Activated T-cell treated with anti-CD3 and anti-CD28 coated beads for 24 hours (primary cell): ENCODE results near the gene CTXN3.

Experiments used
- DNase-seq: peaks from one replicate; pipeline ENCODE4 v3.0.0-alpha.2; 2020; ENCODE audit warnings: low read depth

Gene CTXN3

DNA sequence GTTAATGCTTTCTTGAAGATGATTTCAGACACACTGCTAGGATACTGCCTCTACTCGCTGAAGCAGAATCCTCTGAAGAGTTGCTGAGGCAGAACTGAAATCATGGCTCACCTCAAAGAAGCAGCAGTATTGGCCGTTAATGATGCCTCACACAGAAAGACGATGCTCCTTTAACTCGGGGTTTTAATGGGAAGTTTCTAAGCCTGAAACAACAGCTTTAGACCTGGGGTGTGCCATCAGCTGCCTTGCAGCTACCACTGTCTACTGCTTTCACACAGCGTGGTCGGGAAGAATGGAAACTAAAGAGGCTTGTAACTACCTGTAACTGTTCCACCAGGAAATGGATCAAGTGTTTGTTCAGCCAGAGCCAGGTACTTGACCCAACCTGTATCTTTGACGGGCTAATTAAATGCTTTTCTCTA, at the start of gene CTXN3:
Gene CTXN3 (plus strand): TSS at position 65 of the 422 bp plus-strand sequence. CDS start 8,440 bp downstream, outside the sequence.
- no peak for DNase-seq

DNA sequence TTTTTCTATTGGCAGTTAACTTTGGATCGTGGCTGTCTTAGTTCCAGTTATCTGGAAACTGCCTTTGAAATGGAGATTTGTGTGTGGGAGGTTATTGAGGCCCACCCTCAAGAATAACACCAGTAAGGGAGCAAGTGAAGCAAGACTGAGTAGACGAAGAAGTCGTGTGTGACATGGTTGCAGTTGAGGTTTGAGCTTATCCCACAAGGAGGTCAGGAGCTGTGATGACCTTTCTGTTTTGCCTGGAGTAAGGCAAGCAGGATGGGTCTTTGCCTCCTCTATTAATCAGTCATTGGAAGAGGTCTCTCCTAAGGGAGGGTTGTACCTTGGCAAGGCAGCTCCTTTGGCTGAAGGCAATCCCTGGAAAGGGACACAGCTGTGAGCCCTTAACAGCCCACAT, 49.6 kb upstream of the CTXN3 start:
- no peak for DNase-seq

DNA sequence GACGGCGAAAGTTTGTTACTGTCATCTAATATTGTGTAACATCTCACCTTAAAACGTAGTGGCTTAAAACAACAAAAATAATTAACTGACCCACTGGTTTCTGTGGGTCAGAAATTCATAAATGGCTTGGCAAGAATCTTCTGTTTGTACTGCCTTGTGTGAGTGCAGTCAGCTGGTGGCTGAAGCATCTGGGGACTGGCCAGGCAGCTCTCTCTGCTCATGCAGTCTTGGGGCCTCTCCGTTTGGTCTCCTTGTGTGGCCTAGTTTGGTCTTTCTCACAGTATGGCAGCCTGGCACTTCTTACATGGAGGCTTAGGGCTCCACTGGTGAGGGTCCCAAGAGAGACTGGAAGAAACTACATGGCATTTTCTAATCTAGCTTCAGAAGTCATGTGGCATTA, 49.0 kb upstream of the CTXN3 start:
- no peak for DNase-seq

DNA sequence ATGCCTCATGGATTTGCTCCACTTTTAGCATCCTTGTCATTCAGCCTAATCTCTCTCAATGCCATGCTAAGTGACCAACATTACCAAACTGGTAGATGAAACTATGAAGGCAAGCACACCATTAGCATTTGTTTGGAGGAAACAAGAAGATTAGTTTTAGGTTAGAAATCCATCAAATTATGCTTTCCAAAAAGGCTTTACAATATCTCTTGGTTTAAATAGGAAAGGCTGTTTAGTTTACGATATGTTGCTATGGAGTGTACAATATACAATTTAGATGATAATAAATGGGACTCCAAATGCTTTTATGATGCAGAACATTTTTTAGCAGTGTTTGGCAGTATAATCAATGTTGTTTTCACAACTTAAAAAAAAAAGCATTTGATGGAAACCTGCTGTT, 47.8 kb upstream of the CTXN3 start:
- DNase-seq, result no peak

DNA sequence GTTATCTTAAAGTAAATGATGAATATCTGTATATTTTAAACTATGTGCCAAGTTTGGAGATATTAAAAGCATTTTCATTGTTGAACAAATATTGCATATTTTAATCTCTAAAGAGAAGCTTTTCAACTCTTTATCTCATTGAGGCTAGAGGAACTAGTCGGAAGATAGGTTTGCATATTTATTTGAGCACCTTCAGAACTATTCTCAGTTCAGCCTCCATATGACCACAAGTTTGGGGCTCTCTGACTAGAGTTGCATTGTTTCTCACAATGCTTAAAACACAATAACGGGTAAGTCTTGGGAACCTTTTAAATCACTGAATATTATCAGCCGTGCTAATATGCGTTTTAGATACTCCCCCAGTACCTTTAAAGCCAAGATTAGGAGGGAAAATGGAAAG, 47.3 kb upstream of the CTXN3 start:
- DNase-seq, result no peak

DNA sequence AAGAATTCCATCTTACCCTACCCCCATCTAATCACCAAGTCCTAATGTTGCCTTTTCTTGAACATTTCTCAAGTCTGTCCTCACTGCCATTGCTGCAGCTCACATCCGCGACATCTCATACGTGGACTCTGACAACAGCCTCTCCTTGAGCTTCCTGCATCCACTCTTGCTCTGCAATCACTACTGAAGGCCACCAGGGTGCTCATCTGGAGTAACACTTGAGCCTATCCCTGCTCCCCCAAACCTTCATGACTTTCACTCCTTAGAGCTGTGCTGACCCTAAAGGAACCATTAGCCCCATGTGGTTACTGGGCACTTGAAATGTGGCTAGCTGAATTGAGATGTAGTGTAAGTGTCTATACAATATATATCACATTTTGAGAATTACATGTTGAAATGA, 46.4 kb upstream of the CTXN3 start:
- DNase-seq, result no peak

DNA sequence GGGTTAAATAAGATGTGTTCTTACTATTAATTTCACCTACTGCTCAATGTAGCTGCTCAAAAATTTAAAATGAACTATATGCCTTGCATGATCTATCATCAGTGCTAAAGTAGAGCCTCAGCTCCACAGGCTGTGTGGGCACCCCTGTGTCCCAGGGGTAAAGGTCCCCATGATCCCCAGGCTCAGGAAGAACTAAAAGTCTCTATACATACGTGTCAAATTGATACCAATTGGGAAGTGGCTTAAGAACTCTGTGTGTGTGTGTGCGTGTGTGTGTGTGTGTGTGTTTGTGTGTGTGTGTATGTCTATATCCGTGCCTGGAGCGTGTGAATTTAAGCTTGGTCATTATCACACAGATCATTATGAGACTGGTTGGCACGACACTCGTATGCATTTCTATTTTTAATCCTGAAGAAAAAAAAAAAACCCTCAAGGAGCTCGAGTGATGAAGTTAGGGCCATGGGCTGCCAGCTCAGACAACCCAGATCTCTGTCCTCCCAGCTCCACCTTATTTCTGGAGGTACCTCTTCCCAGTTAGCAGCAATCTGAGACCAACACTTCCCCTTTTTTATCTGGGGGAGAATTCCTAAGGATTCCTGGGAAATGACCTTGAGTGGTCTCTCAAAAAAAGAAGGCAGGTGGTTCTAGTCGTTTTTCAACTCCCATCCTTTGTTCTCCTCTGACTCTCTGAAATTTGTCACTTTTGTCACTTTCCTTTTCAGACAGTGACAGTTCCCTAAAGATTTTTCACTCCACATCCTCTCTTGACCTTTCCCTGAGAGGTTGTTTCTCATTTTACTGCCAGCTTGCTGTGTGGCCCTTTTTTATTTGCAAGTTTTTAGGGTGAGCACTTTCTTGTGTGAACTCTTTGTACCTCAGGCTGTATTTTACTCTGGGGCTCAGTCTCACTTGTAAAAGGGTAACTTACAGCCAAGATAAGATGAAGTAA, 45.7 kb upstream of the CTXN3 start:
- no peak for DNase-seq

DNA sequence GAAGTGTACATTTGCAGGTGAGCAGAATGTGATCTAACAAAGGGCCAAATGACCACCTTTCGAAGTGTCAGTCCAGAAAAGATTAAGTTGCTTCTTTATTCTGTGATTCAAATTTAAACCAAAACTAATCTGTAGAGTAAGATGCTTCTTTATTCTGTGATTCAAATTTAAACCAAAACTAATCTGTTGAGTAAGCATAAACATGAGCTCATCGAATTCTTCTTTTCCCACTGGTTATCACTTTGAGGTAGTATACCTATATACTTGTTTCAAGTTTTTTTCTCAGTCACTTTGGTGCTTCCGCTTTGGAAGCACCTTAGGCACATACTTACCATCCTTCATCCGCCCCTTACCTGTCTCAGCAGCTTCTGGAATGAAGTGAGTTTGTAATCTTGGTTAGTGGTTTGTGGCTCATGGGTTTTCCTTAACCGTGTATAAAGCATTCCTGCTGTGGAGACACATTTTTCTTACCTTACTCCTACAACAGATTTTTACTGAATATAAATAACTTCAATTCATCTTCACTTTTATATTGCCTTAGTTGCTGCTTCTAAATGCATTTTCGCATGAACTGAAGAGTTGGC, 40.7 kb upstream of the CTXN3 start:
- no peak for DNase-seq

DNA sequence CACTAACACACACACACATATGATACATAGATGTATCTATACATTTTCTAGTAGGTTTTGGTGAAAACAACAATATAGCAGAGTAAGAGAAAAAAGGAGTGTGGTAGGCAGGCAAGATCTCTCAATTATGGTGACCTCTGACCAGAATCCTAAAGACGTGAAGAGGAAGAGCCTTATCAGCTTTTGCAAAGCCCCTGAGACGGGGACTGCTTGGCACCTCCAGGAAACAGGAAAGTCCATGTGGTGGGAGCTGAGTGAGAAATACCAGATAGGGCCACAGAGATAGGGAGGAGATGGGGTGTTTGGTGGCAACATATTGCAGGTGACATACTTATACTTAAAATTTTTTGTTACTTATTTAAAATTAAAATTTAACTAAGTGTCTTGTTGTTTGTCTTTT, 39.9 kb upstream of the CTXN3 start:
- DNase-seq, result no peak

DNA sequence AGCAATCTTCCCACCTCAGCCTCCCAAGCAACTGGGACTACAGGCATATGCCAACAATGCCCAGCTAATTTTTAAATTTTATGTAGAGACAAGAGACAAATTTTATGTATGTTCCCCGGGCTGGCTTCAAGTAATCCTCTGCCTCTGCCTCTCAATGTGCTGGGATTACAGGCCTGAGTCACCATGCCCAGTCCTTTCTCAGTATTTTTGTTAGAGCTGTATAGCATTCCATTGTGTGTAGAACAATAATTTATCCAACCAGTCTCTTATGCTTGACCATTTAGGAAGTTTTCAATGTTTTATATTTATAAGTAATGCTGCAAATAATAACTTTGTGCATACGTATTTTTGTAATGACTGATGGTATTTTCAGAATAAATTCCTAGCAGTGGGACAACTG, 38.9 kb upstream of the CTXN3 start:
- DNase-seq, result no peak

DNA sequence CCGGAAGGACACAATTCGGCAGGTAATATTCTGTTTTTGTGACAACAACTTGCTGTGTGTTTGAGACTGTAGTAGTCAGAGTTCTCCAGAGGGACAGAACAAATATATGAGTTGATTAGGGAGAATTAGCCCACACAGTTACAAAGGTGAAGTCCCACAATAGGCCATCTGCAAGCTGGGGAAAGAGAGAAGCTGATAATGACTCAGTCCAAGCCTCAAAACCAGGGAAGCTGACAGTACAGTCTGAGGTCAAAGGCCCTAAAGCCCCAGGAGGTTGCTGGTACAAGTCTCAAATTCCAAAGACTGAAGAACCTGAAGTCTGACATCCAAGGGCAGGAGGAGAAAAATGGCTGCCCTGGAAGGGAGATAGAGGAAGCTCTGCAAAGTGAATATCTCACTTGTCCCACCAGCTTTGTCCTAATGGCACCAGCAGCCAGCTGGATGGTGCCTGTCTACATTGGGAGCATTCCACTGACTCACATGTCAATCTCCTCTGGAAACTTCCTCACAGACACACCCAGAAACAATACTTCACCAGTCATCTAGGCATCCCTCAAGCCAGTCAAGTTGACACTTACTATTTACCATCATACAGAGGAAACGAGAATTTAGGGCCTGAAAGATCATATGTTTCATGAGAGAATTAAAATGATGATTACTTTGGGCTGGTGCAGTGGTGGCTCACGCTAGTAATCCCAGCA, 36.3 kb upstream of the CTXN3 start:
- no peak for DNase-seq

DNA sequence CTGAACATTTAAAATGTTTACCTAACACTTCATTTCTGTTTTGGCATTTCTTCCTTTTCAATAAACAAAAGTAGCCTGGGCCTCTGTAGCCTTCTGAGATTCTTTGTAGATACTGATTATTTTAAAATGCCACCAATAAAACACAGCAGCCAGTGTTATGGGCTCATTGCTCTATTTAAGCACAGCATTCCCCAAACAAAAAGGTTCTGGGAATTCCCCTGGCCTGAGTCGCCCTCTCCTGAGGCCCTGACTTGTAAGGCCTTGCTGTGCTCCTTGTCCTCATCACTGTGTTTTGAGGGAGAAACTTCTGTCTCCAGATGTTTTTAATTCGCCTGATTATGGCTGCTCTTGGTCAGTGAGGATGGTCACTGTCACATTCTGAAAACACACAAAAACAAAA, 33.0 kb upstream of the CTXN3 start:
- DNase-seq, result no peak

DNA sequence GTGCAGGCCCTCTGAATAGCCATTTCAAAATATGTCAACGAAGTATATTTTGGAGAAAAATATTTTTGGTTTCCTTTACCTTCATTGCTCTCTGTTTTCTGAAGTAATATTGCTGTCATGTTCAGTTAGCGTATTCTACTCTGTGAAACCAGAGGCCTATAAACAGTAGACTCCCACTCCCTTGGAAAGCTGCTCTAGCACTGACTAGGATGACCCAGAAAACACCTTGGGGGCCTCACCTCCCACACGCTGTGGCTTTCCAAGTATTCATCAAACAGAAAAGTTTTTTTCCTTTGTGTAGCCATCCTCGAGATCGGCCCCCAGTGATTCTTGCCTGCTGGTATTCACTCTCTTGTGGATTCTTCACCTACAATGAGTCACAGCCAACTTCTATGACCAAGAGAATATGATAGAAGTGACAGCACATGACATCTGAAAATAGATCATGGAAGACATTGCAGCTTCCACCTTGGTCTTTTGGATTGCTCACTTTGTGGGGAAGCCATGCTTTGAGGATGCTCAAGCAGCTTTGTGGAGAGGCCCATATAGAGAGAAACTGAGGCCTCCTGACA, 28.9 kb upstream of the CTXN3 start:
- no peak for DNase-seq

DNA sequence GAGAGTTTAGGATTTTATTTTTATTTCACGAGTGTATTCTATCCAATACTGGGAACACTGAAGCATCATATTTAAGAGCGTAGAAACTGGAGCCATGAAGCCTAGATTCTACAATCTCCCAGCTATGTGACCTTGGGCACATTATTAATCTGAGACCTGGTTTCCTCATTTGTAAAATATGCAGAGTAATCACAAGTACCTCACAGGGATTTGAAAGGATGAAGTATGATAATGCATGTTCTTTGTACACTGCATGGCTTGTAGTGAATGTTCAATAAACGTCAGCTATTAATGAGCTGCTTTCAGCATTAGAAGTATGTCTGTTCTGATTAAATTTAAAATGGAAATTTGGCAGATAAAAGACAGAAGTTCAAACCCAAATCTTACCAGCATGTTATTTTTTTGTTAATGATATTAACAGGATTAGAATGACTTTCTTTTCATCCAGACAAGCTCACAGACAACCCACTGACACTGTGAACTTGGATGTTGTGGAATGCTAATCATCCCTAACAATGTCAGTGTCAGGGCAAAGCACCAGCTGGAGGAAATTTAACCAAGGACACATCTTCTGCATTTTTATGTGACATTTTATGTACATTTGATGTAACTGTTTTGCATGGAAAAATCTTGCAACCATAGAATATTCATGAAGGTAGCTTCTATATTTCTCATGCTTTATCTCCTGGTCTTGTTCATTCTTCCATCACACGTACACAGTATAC, 27.1 kb upstream of the CTXN3 start:
- DNase-seq, result no peak

DNA sequence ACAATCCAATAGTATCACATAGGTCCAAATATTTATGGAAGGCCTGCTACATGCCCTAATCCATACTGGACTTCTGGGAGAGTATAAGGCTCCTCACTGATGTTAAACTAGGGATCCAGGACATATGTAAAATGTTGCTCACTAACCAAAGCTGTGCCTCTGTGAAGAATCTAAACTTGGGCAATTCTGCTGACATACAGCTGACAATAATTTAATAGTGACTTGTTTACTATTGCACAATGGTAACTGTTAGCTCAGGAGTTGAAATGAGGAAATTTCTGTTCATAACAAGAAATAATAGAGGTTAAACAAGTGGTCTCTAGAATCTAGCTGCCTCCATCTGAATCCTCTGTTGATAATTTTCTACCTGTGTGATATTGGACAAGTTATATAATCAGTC, 14.9 kb upstream of the CTXN3 start:
- DNase-seq, result no peak

DNA sequence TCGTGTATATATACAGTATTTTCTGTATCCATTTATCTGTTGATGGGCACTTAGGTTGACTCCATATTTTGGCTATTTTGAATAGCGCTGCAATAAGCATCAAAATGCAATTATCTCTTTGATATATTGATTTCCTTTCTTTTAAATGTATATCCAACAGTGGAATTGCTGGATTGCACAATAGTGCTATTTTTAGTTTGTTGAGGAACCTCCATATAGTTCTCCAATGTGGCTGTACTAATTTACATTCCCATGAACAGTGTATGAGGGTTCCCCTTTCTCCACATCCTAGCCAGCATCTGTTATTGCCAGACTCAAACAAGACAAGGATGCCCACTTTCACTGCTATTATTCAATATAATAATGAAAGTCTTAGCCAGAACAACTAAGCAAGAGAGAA, 9.1 kb upstream of the CTXN3 start:
- DNase-seq, result no peak

DNA sequence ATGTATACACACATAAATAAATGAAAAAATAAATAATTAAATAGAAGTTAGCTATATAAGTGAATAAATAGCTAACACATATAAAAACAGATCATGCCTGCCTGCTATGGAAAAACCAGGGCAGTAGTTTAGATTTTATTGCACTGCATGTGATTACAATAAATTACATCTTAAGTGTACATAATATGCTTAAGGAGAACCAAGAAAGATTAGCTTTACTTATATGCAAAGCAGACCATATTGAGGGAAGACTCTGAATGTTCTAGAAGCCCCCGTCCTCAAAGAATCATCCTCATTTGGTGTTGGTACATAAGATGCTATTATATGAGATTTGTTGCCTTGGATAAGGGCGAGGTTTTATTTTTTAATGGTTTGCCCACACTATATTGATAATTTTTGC, 5.9 kb upstream of the CTXN3 start:
- DNase-seq, result no peak

DNA sequence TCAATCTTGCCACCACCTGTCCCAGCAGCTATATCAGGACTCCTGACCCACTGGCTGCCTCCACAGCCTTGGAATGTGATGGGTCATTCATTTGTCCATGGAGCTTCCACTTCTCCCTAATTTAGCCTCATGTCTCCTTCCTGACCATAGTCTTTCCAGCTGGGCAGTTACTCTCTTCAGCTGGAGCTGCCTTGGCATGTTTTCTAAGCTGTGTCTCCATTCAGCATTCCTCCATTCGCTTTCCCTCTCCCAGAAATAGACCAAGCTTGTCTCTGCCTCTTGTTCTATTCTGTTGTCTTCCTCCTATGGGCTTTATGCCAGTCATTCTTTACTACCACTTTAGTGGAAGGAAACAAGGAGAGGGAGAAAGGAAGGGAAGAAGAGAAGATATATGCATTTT, 5.3 kb upstream of the CTXN3 start:
- DNase-seq, result no peak

DNA sequence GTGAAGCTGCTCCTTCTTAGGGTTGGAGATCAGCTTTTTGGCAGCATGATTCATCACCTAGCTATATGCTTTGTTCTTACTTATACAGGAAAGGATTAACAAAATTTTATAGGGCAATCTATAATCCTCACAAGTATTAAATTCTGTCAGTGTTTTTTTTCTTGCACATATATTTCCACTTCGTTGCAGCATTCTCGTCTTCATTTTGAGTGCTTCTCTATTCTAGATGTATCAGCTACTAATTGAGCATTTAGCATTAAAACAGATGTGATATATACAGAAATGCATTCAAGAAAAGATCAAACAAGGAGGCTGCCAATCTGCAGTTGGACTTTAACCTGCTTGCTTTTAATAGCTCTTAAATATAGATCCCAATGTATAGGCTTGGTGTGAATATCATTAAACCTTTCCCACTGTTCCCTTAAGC, 3.6 kb upstream of the CTXN3 start:
- no peak for DNase-seq

DNA sequence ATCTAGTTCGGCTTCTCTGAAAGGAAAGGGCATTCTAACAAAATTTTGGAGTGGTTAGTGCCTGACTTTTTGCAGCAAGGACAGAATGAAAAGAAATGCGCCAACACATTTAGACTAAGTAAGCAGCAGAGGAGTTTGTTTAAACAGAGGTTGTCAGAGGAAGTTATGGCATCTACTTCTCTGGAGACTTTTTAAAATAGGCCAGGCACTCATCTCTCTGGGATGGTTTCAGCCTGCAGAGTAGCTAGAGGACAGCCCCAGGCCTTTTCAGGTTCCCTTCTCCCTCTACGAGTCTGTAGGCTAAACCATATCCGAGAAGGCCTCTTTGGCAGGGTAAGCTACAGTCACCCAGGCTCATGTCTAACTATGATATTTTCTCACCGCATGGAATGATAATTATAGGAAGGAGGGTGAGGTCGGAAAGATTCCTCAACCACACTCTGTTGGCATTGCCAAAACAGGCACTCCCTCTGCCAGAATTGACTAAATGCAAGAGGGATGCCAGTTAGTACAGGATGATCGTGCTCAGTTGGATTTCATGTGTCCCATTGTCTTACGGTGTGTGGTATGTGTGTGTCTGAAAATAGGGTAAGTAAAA, 1.4 kb upstream of the CTXN3 start:
- no peak for DNase-seq

DNA sequence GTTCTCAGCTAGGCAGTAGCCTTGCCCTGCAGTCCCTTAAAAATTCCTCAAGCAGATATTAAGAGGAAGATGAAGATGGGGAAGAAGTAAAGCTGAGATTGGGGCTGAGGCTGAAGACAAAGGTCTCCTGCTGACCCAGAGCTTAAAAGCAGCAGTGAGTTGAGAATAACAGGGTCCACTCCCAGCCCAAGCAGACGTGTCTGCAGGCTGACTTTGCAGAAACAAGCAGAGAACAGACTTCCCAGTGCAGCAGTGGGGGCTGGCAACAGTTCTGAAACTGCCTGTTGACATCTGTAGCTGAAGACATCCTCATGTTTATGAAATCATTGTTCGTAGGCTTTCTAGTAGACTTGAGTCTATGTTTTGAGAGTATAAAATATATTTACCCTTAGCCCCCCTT, 1.1 kb downstream of the CTXN3 start:
- no peak for DNase-seq

DNA sequence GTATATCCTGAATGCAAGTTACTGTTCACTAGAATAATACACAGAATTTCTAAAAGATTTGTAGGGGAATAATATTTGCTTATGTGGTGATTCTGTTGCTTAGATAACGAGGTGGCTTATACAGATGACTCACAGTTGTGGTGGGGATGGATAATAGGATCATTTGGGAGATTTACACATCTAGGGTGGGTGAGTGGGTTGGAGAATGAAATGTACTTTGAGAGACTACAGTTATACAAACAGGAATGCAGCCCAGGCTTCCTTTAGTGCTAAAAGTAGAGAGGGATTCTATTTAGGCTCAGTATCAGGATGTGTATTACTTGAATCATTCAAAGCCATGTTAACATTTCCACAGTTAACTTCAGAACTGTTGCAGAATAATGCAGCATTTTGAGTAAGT, 1.8 kb downstream of the CTXN3 start:
- no peak for DNase-seq
